GM19351 (cell line): ENCODE measurements around the gene PHYHD1.
"Not testable (repeated sequence)": the region's sequence is repeated elsewhere in the genome, so short reads cannot be mapped to it uniquely, and the experiment has no call there.

Source experiments
- ATAC-seq: cut with Tn5 transposase; IDR thresholded peaks from one replicate; pipeline ENCODE4 v1.9.1; 2021; ENCODE audit warnings: mild to moderate bottlenecking, moderate library complexity; ENCODE audit not compliant: unreplicated experiment

The PHYHD1 gene

DNA sequence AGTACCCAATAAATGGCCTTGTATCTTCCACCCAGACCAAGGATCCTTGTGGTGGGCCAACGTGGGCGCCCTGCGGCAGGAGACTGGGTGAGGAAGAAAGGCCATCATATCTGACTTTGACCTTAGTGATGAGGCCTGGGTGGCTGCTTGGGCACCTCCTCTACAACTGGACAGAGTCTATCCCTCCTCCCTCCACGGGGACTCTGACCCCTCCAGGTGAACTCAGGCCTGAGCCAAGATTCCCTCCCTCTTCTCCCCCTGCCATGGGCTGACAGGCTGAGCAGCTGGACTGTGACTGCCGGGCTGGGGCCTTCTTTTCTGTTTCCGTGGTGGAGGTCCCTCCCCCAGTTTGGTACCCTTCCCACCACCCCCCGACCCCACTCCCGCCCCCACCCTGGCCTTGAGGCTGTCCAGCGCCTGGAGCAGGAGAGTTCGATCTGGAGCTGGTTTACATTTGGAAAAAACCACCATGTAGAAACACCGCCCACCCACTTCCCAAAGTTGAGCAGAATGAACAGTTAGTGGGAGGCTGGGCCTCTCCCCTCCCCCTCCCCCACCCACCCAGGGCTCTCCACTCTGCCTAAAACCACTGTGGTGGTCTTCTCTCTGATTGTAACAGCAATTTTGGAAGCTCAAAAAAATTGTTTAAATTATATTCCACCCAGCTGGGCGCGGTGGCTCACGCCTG is 1.2 kb upstream of the PHYHD1 start:
- ATAC-seq, result no peak

DNA sequence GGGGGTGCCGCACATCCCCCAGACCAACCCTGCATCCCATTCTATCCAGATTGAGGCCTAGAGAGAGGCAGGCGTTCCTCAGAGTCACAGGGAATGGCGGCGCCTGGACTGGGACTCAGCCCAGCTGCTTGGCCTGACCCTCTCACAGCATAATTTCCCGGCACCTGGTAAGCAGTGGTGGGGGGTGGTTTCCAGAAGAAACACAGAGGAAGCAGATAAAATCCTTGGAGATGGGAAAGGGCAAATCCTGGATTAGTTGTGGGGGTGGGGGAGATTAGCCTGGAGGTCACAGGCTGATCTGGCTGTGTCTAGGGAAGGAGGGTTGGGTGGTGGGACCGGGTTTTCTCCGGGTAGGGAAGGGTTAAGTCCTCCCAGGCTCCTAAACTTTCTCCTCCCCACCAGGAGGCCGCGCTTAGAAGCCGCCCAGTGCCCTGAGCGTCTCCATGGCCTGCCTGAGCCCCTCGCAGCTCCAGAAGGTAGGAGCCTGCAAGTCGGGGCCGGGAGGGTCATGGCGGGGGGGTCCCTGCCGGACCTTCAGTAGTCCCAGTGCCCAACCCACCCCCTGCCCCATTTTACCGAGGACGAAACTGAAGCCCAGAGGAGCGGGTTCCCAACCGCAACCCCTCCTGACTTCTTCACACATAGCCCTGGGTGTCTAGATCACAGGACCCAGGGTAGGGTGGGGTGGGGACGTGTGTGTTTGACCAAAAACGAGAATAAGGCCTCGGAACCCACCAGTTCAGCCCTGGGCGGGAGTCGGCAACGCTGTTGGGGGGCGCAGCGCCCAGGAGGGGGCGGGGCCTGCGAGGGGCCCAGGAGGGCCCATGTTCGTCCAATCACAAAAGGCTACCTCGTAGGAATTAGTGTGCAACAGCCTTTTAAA is 1.3 kb downstream of the PHYHD1 start:
- no peak for ATAC-seq

DNA sequence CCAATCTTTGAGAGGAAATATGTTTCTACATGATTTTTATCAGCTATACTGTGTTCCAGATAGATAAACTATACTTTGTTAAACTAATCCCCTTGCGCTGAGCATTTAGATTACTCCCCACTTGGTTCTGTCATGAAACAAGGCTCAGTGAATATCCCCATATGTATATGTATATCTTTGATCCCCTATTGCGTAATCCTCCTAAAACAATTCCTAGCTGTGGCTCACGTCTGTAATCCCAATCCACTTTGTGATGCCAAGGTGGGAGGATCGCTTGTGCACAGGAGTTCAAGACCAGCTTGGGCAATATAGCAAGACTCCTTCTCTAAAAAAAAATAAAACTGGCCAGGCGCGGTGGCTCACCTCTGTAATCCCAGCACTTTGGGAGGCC is 2.7 kb downstream of the PHYHD1 start:
- ATAC-seq, result no peak

DNA sequence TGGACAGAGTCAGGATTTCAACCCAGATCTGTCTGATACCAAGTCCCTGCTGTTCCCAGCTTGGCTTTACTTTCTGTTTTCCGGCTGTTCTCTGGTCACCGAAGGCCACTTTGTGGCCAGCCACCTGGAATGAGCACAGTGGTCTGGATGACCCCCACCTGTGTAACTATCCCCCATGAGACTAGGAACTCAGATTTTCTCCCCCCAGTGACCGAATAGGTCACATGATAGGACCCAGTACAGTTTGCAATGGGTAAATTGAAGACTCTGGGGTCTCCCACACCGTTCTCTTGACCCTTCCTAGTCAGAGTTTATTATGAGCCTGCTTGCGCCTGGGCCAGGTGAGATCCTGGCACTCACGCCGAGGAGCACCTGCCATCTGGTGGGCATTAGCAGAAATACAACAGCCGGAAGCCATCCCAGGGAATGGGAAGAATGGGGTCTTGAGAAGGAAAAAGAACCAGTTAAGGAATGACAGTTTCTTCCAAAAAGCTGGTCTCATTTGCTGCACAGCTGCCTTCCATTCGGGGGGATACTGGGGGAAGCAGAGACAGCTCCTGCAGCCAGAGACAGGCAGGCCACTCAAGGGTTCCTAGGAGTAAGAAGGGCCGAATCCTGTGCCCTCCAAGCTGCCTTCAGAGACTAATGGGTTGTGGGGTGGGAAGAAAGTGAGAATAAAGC is 7.1 kb downstream of the PHYHD1 start:
- ATAC-seq, result no peak

DNA sequence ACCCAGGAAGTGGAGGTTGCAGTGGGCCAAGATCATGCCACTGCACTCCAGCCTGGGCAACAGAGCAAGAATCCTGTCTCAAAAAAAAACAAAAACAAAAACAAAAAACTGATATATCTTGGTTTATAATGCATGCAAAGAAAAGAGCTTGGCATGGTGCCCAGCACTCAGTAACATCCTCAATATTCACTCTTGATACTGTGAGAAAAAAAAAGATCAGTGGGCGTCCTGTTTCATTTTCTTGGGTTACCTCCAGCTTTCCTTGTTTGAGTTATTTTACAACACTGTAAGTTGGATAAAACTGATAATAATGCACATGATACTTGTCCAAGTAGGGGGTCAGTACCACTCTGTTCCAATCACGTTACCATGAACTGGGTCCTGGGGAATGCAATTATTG is 7.8 kb downstream of the PHYHD1 start:
- no peak for ATAC-seq

DNA sequence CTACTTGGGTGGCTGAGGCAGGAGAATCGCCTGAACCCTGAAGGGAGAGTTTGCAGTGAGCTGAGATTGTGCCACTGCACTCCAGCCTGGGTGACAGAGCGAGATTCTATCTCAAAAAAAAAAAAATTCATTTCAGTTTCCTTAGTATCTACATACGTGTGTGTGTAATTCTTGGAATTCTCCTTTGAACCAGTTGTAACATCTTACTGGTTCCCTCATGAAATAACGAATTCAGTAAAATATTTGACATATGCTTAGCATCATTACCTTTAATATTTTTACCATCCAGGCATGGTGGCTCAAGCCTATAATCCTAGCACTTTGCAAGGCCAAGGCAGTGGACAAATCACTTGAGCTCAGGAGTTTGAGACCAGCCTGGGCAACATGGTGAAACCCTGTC is 8.8 kb downstream of the PHYHD1 start:
- ATAC-seq, result no peak

DNA sequence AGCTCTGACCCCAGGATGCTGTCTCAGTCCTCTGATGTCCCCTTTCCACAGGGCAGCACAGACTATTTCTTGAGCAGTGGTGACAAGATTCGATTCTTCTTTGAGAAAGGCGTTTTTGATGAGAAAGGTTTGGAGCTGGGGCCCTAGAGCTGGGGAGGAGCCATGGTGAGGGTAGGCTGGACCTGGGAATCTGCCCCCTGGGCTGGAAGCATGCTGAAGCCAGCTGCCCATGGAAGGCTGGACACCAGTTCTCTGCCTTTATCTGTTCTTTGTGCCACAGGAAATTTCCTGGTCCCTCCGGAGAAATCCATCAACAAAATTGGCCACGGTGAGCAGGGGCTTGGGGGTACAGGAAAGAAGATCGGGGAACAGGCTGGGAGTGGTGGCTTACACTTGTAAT is 12.9 kb downstream of the PHYHD1 start:
- ATAC-seq, result no peak

DNA sequence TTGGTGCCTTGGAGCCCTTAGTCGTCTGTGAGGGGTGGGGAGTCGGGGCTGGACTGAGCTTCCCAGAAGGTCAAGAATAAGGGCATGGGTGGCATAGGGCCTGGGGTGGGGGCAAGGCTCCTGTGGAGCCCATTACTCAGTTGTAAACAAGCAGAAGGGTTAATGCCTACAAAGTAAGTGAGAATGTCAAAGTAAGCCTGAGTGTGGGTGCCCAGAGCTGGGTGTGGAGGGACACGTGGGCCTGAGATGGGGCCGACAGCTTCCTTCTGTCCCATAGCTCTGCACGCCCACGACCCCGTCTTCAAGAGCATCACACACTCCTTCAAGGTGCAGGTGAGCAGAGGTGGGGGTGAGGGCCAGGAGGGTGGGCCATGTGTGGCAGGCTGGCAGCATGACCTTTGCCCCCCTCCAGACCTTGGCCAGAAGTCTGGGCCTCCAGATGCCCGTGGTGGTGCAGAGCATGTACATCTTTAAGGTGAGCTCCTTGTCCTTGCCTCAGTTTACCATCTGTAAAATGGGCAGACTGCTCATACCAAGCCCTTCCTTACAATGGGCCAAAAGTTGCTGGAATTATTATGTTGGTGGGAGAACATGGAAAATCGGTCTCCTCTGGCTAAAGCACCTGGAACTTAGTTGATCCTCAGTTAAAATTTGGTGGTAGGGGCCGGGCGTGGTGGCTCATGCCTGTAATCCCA is 15.5 kb downstream of the PHYHD1 start:
- no peak for ATAC-seq

DNA sequence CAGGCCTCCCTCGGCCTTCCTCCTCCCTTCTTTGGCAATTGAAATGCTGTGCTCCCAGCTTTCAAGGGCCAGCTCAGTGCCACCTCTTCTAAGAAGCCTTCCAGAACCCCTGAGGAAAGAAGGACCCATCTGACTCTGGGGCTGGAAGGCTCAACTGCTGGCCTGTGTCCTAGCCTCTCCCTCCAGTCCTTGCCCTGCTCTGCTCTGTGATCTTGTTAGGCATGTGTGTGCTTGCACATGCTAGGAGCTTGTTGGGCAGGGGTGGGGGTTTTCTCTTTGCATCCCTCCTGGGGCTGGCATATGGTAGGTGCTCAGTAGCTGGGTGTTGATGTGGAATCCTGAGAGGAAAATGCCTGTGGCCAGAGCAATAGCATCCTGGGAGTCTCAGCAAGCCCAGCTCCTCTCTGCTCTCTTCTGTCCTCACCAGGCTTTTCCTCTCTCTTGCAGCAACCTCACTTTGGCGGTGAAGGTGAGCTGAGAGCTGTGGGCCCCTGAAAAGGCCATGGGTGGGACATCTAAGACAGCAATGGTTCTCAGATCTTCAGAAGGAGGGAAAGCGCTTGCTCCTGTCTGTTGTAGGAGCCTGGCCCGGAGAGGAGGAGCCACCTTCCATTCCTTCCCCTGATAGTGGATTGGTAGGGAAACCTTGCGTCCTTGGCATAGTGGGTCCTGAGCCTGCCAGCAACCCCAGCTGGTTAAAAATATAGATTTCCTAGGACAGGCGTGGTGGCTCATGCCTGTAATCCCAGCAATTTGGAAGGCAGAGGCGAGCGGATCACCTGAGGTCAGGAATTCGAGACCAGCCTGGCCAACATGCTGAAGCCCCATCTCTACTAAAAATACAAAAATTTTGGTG is 16.8 kb downstream of the PHYHD1 start:
- no peak for ATAC-seq

DNA sequence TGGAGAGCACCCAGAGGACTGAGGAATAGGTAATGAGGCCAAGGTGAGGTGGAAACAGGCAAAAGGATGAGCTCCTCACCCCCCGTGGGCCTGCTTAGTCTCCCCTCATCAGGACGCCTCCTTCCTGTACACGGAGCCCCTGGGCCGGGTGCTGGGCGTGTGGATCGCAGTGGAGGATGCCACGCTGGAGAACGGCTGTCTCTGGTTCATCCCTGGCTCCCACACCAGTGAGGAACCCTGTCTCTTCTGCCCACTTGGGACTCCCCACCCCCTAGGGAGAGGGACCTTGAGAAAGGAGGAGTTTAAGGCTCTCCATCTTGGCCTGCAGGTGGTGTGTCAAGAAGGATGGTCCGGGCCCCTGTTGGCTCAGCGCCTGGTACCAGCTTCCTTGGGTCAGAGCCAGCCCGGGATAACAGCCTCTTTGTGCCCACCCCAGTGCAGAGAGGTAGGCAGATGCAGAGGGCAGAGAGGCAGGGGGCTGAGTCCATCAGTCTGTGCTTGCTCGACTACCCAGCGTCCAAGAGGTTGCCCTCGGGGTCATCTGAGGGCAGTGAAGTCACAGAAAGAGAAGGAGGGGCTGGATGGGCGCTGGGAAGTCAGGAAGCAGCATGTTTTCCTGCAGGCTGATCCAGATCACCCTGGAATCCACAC is 19.6 kb downstream of the PHYHD1 start:
- ATAC-seq, result no peak

DNA sequence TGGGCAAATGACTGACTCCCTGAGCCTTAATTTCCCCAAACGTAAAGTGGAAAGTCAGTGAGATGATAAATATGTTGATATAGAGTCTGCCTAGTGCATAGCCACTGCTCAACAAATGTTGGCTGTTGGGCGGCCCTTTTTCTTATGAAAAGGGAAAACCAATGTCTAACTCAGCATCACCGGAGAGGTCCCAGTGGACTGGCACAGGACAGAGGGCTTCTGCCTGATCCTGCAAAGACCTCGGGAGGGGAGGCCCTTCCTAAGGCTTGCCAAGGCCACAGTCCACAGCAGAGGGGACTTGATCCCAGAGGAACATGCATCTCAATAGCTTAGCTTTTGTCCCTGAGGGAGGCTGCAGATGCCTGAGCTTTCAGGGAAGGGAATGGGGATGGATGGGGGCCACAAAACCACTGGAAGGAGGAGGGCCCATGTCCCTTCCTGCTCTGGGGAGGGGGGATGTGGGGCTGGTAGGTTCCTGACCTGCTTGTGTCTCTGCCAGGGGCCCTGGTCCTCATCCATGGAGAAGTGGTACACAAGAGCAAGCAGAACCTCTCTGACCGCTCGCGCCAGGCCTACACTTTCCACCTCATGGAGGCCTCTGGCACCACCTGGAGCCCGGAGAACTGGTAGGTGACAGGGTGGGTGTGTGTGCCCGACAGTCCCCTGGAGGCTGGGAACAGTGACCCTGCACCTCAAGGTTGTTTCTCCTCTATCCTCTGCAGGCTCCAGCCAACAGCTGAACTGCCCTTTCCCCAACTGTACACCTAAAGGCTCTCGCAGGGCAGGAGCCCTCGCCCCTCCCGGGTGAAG is 20.4 kb downstream of the PHYHD1 start:
- ATAC-seq, result no peak

DNA sequence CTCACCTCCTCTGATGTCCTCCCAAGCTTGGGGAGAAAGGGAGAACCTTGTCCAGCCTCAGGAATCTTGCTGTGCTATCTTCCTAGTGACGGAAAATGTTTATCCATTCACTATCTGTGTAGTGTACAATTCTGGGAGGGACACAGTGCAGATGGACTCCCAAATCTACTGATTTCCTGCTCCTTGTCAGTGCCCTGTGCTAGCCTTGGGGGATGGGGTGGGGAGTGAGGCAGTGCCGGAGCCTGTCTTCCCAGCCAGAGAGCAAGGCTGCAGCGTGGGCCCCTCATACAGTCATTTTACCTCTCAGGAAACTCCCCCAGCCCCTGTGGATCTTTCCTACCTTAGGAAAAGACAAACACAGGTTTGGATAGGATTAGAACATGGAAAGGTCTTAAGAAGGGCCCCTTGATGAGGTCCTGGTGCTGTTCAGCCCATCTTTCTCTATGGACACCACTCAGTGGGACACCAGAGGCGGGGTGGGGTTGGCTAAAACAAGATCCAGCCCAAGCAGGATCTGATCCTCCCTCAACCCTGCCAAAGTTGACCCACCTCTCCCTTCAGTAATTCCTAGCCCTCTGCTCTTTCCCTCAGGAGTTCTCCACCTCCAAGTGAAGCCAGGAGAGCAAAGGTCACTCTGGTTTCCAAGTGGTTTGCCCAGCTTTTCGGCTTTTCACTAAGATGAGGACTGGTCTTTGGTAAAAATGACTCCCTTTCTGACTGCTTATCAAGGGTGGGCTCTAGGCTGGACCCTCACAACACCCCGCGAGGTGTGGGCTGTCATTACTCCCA is 23.2 kb downstream of the PHYHD1 start:
- ATAC-seq, result no peak

DNA sequence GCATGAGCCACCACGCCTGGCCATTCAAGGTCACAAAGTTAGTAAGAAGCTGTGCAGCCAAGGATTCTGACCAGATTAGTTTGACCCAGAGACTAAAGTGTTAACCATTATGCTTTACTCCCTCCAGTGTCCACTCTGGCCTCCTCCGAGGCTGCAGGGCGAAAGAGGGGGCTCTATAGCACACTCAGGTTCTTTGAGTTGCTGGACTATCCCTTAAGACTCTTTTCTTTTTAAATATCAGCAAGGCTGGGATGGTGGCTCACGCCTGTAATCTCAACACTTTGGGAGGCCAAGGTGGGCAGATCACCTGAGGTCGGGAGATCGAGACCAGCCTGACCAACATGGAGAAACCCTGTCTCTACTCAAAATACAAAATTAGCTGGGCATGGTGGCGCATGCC is 24.2 kb downstream of the PHYHD1 start:
- ATAC-seq, result not testable (repeated sequence)

DNA sequence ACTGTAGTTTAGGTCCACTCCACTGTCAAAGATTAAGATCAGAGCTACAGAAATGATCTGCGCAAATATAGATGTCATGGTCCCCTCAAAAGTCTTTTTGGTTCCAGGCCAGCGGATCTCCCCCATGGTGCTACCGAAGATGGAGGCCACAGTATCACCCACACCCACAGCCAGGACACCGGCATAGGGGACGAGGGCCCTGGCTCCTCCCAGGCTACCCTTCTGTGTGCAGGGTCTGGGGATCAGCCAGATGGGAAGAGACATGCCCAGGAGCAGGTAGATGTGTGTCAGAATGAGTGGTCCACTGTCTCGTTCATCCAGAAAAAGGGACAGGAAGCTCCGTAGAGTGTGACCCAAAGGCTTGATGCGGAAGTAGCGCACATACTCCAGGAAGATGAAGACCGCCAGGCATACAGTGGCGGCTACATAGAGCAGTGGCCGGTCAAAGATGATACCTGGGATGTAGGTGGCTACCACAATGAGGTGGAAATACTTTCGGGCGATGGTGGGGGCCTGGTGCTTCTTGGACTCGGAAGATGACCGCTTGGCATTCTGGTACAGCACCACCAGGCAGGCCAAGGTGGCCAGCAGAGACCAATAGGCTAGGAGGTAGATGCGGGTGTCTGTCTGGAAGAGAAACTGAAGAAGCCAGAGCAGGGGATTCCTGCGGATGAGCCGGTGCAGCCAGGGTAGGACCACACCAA is 25.2 kb downstream of the PHYHD1 start:
- ATAC-seq, result no peak

DNA sequence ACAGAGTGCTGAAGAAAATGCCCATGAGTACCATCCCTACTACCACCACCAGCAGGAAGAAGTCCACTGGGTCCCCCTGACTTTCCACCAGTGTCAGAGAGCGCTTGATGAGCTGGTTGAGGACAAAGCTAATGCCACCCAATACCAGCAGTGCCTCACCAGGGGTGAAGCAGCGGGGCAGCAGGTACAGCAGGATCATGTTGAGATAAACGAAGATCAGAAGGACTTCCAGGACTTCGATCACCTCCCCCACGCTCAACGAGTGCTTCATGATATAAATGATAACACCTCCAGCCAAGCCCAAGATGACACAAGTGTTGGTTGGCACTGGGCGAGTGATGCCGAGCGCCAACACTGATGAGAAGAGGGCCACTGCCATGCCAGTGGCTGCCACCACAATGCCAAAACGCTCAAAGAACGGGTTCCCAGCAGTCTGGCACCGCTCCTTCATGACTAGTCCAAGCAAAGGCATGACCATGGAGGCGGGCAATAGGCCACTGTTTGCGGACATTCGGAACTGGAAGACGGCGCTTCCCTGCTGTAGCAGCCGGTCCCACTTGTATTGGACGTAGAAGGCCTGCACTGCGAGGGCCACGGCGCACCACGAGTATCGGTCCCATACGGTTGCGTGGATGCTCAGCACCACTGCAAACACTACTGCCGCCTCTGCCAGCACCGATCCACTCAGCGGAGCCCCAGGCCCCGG is 25.9 kb downstream of the PHYHD1 start:
- ATAC-seq, result peak; percentile 20

DNA sequence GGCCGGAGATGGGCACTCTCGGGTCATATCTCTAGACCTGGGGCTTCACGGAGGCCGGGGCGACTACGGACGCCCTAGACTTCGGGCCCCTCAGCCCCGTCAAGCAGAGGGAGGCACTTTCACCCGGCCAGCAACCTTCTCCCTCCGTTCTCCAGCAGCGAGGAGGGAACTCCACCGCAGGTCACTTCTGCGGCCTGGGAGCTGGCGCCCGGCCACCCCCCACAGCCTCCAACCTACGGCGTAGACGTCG is 26.4 kb downstream of the PHYHD1 start:
- ATAC-seq, result no peak
